ENCODE measurements around the gene HCN3. TPM values are rescaled to one million over a fixed set of nuclear protein-coding genes. Genes with fewer than 3 reads are reported as not detected.

Gene HCN3
- total RNA-seq, 1 experiment from 2014 or later = 5.4 TPM

GRCh38 chr1:155260276-155260675 lies 17.0 kb upstream of the HCN3 start:
- peaks cover 24 to 66% (median 58%) of the 10 kb centered on the region in 3 experiments; a peak in 6 of 7 replicates for H3K36me3 Mint-ChIP-seq (ENCODE audit: insufficient read depth in 1 of 3, low read depth in 3 of 3)
- no peak overlapping the region for H3K14ac ChIP-seq (ENCODE audit: insufficient read depth, low read length)
- H3K27ac ChIP-seq (ENCODE audit: insufficient read length, low read depth, low read length) = no peak overlapping the region
- H3K27ac Mint-ChIP-seq = no peak overlapping the region
- no peaks in the 10 kb centered on the region for H3K79me1 ChIP-seq (ENCODE audit: insufficient read depth, low read depth, low read length, poor library complexity, severe bottlenecking)
- WGBS (ENCODE audit: extremely low coverage, insufficient read length, low lambda C conversion rate) = no CpG with 5 or more reads among the region's 5 CpGs
- no peak overlapping the region for H3T11ph ChIP-seq (ENCODE audit: low read length)
- peak overlapping the region in 1 of 2 experiments; percentile 45; a peak in 1 of 5 replicates for H3K4me3 Mint-ChIP-seq
- no peak overlapping the region for H2BK120ac ChIP-seq (ENCODE audit: low read depth, low read length, poor library complexity, severe bottlenecking)
- H3K27me3 ChIP-seq (ENCODE audit: insufficient read depth, low read length) = no peaks in the 10 kb centered on the region
- no peaks in the 10 kb centered on the region for H3K79me2 ChIP-seq (ENCODE audit: insufficient read depth, low read length)
- TF ChIP-seq, protein P1, sequence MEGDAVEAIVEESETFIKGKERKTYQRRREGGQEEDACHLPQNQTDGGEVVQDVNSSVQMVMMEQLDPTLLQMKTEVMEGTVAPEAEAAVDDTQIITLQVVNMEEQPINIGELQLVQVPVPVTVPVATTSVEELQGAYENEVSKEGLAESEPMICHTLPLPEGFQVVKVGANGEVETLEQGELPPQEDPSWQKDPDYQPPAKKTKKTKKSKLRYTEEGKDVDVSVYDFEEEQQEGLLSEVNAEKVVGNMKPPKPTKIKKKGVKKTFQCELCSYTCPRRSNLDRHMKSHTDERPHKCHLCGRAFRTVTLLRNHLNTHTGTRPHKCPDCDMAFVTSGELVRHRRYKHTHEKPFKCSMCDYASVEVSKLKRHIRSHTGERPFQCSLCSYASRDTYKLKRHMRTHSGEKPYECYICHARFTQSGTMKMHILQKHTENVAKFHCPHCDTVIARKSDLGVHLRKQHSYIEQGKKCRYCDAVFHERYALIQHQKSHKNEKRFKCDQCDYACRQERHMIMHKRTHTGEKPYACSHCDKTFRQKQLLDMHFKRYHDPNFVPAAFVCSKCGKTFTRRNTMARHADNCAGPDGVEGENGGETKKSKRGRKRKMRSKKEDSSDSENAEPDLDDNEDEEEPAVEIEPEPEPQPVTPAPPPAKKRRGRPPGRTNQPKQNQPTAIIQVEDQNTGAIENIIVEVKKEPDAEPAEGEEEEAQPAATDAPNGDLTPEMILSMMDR (conservative IDR thresholded peaks at IDR 0.05) = no peak
- no peak overlapping the region for H4K91ac ChIP-seq (ENCODE audit: insufficient read length, low read depth, low read length)
- no peak overlapping the region for H3K56ac ChIP-seq (ENCODE audit: insufficient read length, low read depth, low read length)
- H3K9me3 ChIP-seq (ENCODE audit: control insufficient read depth, low read depth, low read length) = no peaks in the 10 kb centered on the region
- H4K8ac ChIP-seq (replicated peaks; ENCODE audit: insufficient read length, low read depth, low read length) = no peak overlapping the region
- H3K4ac ChIP-seq (ENCODE audit: low read depth, low read length) = no peak overlapping the region
- H2AFZ ChIP-seq (ENCODE audit: low read length) = no peak overlapping the region
- no peak overlapping the region for H3K4me2 ChIP-seq (ENCODE audit: insufficient read depth, insufficient read length, low read length)
- H4K5ac ChIP-seq (ENCODE audit: insufficient read length, low read depth, low read length) = no peak overlapping the region
- no peak overlapping the region for H3K23ac ChIP-seq (ENCODE audit: insufficient read length, low read depth, low read length)
- H2BK15ac ChIP-seq (ENCODE audit: low read depth, low read length) = no peak overlapping the region
- H3K23me2 ChIP-seq (ENCODE audit: insufficient read length, low read depth, low read length, poor library complexity, severe bottlenecking) = peaks cover 17% of the 10 kb centered on the region
- H3K9ac ChIP-seq (ENCODE audit: extremely low read depth, insufficient read length, low read length) = no peak overlapping the region
- no peak overlapping the region for H2BK20ac ChIP-seq (ENCODE audit: low read depth, low read length, poor library complexity, severe bottlenecking)
- no peak overlapping the region for H2BK12ac ChIP-seq (ENCODE audit: insufficient read length, low read depth, low read length)
- peaks cover 2% of the 10 kb centered on the region; the same call in 1 of the 2 replicates for H3K27me3 Mint-ChIP-seq (ENCODE audit: low read depth)
- DNase-seq = no peak
- H3K4me1 Mint-ChIP-seq = peaks cover 24% of the 10 kb centered on the region in 2 experiments
- no peak overlapping the region for H2BK5ac ChIP-seq (ENCODE audit: insufficient read length, low read length)
- H3K18ac ChIP-seq (ENCODE audit: insufficient read length, low read depth, low read length) = no peak overlapping the region
- no peak overlapping the region for H2AK5ac ChIP-seq (ENCODE audit: insufficient read length, low read length)
- no peaks in the 10 kb centered on the region; a peak in 1 of 5 replicates for H3K9me3 Mint-ChIP-seq
- no peaks in the 10 kb centered on the region for H4K20me1 ChIP-seq (ENCODE audit: control insufficient read depth, insufficient read depth, insufficient read length)
- H3K4me1 ChIP-seq (ENCODE audit: insufficient read depth, low read length) = 0 out of 2 replicates have a peak, but pooled peaks cover 3% of the 10 kb centered on the region

Measured in H9 (cell line).